Activated CD8-positive, alpha-beta memory T cell treated with anti-CD3 and anti-CD28 coated beads, Interleukin-2, amount 50 U/mL, for 48 hours (primary cell): ENCODE results near the gene PMIS2.
A peak's percentile ranks its signal among the peaks of the same experiment; 100 is the strongest.
"Not testable (repeated sequence)": the region's sequence is repeated elsewhere in the genome, so short reads cannot be mapped to it uniquely, and the experiment has no call there.

ENCODE experiments used
- DNase-seq: peaks from one replicate; pipeline ENCODE4 v3.0.0-alpha.2; 2020

The PMIS2 gene

DNA sequence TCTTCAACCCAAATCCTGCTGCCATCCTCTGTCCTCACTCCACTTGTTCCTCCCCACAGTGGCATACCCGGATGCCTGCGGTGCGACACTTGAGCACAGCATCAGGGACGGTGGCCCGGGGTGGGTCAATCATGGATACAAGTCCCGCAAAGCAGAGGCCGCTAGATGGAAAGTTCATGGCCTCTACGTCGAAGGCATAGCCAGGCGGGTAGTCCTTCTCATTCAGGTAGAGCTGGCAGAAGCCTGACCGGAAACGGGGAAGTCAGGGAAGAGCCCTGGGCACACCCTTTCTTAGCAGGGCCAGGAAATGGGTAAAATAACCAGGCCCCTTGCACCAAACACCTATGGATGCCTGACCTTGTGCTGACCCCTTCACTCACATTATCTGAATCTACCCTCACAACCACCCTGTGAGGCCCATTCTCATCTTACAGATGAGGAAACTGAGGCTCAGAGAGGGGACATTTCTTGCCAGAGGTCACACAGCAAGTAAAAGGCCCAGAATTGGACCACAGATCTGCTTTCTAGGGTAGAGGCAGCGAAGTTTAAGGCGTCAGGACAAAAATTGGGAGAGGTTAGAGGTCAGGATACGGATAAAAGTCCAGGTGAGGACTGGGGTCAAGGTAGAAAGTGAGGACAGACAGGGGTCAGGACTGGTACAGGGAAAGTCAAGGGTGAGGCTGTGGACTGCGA lies 29.0 kb upstream of the PMIS2 start:
- no peak for DNase-seq

DNA sequence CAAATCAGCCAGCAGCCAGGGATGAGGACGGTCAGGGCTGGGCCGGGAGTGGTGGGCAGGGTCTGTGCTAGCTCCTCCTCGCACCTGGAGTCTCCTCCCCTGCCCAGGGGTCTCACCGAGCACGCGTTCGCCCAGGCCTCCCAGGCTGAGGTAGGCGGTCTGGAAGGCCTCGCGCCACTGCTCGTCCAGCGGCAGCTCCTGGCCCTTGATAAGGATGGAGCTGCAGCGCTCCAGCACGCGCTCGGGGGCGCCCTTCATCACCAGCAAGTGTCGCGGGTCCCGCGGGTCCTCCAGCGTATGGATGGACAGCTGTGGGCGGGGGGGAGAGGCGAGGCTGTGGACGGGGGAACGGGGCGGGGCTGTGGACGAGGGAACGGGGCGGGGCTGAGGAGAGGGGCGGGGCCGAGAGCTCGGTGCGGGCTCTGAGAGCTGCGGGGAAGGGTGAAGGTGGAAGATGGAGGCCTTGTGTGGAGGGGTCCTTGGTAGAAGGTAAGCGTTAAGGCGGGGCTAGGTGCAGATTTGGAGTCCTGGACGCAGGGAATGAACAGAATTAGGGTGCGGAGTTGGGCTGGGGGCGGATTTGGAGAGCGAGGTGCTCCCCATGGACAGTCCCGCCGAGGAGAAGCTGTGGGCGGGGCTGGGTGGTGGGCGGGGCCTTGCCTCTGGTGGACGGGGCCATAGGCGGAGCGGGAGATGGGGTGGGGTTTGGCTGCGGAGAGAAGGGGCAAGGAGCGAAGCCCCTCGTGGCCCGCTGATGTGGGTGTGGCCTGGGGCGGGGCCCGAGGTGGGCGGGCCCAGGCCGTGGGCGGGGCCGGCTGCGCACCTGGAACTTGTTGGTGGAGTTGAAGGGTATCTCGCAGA lies 28.2 kb upstream of the PMIS2 start:
- DNase-seq = peak; percentile 81

DNA sequence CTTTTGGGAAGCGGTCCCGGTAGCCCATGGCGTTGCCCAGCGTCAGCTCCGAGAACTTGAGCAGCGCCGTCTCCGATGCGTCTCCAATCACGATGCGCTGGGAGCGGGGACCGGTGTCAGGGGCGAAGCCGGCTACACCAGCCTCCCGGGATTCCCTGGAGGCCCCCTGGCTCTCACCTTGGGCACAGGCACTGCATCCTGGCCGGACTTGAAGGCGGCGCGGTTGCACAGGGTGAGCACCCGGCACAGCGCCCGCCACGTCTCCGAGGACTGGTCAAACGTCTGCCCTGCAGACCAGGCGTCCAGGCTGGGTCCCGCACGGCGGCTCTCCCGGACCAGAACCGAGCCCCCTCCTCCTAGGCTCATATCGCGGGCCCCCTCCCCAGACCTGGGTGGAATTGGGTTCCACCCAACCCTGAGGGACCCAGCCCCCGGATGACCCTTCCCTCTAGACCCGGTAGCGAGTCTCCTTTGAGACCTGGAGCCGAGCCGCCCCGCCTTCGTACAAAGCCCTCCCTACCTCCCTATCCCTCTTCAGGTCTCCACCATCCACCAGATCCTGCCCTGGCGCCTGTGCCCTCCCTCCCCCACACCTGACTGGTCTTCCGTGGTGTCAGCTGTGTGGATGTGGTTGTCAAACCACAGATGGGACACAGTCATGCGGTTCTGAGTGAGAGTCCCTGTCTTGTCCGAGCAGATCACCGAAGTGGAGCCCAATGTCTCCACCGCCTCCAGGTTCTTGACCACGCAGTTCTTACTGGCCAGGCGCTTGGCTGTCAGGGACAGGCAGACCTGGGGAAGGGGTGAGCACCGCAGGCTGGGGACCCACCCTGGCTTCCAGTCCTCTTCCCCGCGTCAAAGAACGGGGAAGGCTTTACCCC lies 27.3 kb upstream of the PMIS2 start:
- DNase-seq = no peak

DNA sequence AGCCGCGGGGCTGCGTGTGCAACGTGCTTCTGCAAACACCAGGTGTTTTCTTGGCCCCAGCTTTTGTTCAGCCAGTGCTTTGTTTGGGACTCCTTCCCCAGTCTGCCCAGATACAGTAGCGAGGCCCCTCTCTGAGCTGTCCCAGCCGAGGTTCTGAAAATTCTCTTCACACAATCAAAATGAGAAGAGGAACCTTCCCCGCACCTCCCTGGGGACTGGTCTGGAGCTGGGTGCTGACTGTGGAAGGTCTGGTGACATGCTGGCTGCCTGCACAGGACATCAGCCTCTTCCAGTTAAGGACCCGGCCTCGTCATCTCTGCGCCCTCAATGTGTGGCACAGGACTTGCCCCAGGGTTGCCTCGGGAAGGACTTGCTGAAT lies 26.7 kb upstream of the PMIS2 start:
- DNase-seq = no peak

DNA sequence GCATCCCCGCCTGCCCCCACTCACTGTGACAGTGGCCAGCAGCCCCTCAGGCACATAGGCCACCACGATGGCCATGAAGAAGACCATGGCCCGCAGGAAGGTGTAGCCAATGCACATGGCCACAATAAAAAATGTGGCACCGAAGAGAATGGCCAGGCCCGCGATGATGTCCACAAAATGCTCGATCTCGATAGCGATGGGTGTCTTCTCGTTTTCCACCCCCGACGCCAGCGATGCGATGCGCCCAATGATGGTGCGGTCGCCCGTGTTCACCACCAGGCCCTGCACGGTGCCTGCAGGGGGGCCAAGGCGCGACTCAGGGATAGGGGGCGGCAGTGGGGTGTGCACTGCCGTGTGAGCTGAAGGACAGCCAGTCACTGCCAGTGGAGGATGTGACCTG lies 26.2 kb upstream of the PMIS2 start:
- no peak for DNase-seq

DNA sequence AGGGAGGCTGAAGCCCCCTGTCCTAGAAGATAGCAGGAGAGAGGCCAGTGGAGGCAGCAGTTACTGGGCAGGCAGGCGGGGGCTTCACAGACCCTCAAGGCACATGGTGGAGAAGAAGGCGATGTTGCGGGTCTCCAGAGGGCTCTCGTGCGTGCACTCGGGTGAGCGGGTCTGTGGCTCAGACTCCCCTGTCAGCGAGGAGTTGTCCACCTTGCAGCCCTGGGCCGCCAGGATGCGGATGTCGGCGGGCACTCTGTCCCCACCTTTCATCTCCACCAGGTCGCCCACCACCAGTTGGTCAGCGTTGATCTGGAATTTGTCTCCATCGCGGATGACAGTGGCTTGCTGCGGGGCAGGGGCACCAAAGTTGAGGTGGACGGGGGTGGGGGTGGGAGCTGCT lies 25.7 kb upstream of the PMIS2 start:
- no peak for DNase-seq

DNA sequence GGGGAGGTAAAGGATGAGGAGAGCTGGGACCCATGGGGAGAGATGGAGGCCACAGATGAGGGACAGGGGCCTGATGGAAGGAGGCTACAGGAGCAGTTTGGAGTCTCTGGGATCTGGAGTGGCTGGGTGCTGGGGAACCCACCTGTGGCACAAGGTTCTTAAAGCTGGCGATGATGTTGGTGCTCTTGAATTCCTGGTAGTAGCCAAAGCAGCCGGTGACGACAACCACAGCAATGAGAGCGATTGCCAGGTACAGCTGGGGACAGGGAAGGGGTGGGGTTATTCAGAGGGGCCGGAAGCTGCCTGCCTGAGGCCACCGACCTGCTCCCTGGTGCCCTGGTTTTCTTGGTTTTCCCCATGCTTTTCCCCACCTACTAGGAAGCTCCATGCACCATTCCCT lies 25.3 kb upstream of the PMIS2 start:
- no peak for DNase-seq

DNA sequence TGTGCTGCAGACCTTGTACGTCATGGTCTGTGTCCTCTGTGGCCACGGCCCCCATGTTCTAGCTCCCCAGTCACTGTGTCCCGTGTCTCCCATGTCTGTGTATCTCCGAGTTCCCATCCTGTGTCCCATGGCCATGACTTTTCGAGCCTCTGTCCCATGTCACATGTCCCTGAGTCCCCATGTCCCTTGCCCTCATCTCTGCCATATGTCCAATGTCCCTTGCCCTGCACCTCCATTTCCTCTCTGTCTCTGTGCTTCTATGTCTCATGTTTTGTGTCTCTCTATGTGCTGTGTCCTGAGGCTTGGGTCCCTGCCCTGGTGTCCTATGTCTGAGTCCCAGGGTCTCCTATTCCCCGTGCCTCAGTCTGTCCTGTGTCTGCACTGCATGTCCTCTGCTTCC lies 24.5 kb upstream of the PMIS2 start:
- DNase-seq = no peak

DNA sequence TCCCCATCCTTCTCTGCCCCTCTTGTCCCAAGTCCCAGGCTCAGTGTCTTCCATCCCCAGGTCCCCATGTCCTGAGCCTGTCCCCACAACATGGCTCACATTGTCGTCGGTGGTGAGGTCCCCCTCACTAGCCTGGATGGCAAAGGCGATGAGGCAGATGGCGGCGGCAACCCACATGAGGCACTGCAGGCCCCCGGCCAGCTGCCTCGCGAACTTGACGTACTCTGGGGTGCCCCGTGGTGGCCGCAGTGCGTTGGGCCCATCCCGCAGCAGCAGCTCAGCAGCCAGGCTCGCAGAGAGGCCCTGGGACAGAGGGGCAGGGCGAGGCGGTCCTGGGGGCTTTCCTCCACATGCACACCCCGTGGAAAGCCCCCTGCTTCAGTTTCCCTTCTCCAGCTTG lies 23.6 kb upstream of the PMIS2 start:
- no peak for DNase-seq

DNA sequence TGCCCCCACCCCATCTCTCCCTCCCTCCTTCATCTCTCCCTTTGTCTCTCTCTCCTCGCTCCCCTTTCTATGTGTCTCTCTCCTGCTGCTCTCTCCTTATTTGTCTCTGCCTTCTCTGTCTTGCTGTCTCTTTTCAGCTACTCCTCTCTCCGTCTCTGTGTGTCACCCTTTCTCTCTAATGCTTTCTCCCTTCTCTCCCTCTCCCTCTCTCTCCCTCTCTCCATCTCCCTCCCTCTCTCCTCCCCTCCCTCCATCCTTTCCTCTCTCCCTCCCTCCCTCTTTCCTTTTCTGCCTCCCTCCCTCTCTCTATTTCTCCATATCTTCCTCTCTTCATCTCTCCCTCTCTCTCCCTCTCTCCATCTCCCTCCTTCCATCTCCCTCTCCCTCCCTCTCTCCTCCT lies 23.2 kb upstream of the PMIS2 start:
- no peak for DNase-seq

DNA sequence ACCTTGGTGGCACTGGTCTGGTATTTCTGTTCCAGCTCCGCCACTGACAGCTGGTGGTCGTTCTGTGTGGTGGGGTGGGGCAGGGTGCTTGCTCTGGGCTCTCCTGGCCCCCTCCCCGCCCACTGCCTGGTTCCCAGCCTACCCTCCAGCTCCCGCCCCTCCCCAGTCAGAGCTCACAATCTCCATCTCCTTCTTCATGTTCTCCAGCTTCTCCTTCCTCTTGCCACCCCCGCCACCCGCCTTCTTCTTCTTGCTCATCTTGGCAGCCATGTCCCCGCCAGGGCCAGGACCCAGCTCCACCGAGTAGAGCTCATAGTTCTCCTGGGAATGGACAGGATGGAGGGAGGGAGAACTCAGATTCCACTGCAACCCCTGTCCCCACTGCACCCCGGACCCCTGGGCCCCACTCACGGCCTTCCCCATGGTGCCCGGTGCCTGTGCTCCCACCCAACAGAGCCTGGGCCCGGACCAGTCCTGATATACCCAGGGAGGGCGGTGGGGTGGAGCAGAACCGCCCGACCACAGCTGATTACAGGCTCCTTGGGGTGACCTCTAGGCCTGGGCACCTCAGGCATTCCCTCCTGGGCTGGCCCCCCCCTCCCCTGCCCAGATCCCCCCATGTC lies 22.7 kb upstream of the PMIS2 start, which contains the start of gene ATP4A:
TSS of gene ATP4A (minus strand) at position 452 of the 623 bp plus-strand sequence. CDS start at position 423, 29 bp downstream.
- no peak for DNase-seq

DNA sequence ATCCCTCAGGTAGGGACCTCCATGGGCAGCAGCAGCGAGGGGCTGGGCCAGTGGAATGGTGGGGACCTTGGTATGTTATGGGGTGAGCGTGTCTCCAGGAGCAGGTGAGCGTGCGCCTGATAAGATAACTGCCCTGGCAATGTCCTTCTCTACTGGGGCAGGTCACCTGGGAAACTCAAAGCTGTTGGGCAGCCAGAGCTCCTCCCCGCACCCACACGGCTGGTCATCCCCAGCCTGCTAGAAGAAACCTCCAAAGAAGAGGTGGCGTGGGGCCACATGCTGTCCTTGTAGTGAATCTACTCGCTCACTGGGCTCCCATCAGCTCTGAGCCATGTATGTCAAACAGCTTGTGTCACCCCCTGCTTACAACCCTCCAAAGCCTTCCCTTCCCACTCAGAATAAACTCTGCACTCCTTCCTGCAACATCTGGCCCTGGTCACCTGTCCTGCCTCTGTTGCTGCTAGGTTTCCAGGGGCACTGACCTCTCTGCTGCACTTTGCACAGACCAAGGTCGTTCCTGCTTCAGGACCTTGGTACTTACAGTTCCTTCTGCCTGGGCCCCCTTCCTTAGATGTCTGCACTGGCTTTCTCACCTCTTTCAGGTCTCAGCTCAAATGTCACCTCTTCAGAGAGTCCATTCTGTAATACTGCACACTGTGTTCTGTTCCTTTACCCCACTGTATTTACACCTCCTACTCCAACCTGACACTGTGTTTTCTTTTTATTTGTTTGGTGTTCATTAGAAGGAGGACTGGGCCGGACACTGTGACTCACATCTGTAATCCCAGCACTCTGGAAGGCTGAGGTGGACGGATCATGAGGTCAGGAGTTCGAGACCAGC lies 20.7 kb upstream of the PMIS2 start:
- DNase-seq = no peak

DNA sequence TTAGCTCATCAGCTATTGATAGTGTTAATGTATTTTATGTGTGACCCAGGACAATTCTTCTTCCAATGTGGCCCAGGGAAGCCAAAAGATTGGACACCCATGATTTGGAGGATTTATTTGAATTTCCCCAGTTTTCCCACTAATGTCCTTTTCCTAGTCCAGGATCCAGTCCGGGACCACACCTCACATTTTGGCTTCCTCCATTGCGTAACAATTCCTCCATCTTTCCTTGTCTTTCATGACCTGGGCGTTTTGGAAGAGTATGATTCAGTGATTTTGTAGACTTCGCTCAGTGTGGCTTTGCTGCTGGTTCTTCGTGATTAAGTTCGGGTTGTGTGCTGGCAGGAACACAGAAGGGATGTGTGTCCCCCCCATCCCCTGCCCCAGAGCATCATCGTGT lies 19.2 kb upstream of the PMIS2 start:
- DNase-seq = no peak

DNA sequence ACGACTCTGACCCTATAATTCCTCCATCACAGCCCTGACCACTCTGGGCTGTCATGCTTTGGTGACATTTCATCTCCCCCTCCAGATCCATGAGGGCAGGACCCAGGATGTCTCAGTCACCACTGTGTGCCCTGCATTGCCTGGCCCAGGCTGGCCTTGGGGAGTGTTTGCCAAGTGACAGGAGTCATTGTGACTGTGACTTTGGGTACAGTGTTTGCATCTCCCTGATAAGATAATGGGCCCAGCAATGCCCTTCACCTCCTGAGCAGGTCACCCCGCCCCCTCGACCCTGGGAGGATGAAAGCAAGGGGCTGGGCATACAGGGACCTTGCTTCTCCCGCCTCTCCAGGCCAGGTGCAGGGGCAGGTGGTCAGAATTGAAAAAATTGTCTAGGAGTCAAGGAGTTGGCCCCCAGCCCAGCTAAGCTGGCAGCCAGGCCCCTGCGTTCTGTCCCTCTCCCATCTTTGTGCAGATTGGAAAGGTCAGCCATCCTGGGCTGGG lies 16.6 kb upstream of the PMIS2 start:
- DNase-seq = no peak

DNA sequence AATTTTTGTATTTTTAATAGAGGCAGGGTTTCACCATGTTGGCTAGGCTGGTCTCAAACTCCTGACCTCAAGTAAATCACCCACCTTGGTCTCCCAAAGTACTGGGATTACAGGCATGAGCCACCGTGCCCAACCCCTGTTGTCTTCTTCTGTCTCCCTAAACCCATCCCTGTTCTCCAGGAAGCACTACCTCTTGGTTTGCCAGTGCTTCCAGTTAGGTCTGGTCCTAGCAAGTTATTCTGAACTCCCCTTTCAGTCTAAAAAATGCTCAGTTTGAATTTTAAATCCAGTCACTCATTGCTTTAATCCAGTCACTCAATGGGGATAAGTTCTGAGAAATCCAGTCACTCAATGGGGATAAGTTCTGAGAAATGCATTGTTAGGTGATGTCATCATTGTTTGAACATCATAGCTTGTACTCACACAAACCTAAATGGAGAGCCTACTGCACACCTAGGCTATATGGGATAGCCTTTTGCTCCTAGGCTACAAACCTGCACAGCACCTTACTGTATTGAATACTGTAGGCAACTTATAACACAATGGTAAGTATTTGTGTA lies 14.5 kb upstream of the PMIS2 start:
- no peak for DNase-seq

DNA sequence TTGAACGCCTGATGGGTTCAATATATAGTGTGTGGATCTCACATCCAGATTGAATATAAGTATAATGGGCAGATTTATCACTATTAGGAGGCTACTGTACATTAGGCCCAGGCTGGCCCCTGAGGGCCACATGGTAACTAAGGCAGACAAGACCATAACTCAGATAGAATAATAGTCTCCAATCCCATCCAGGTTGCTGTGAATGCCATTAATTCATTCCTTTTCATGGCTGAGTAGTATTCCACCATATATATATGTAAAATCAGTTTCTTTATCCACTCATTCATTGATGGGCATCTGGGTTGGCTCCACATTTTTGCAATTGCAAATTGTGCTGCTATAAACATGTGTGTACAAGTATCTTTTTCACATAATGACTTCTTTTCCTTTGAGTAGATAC lies 8.1 kb upstream of the PMIS2 start:
- DNase-seq = no peak

DNA sequence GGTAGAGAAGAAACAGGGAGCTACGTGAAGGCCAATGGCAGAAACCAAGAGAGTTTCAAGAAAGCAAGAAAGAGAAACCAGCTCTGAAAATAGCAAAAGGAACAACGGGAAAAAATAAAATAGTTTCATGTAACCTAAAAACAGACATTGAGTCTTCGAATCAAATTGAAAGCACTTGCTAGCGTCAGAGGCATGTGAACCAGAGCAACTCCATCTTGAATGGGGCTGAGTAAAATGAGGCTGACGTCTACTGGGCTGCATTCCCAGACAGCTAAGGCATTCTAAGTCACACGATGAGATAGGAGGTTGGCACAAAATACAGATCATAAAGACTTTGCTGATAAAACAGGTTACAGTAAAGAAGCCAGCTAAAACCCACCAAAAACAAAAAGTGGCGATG lies 7.3 kb upstream of the PMIS2 start:
- no peak for DNase-seq

DNA sequence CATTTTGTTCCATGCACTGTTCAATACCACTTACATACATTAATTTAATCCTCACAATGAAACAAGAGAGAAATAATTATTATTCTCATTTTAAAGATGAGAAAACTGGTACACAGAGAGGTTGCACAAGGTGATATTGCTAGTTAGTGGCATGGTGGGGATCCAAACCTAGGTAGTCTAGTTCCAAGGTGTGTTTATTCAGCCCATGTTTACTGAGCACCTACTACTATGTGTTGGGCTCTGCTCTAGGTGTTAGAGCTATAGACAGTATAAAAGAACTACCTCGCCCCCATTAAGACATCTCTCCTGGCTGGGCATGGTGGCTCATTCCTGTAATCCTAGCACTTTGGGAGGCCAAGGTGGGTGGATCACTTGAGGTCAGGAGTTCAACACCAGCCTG lies 3.2 kb upstream of the PMIS2 start:
- no peak for DNase-seq

DNA sequence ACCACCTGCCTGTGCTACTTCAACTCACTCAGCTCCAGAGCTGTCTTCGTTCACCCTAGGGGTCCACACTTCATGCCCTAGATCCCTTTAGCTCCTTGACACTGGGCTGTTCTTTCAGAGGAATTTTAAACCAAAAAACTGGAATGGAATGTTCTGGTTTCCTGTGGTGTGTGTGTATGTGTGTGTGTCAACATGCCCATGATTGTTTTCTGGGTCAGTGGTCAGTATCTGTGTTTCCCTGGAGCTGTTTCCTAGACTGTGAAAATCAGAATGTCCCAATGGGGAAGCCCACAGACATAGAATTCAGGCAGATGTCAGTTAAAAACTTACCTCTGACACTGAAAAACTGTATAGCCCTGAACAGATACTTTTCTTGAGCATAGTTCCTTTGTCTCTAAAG lies 1.3 kb downstream of the PMIS2 start:
- DNase-seq = no peak

DNA sequence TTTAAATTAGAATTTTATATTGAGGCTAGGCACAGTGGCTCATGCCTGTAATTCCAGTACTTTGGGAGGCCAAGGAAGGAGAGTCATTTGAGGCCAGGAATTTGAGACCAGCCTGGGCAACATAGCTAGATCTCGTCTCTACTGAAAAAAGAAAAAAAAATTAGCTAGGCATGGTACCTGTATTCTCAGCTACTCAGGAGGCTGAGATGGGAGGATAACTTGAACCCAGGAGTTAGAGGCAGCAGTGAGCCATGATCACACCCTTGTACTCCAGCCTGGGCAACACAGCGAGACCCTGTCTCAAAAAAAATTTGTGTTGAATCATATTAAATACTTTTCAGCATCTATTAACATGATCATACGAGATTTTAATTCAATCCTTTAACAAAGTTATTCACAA lies 4.9 kb downstream of the PMIS2 start:
- no peak for DNase-seq

DNA sequence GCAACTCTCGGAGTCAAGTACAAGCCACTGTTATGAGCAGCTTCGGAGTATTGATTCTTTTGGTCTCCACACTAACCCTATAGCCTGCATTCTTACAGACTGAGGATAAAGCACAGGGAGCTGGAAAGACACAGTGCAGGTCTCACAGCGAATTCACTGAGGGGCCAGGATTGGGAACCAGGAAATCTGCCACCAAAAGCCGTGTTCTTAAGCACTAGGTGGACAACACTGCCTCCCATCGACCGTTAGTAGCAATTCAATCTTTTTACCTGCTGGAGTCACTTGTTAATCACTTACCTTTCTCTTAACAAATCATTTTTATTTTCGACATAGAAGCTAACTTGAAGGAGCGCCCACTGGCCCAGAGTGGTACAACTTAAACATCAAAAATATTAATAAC lies 6.3 kb downstream of the PMIS2 start:
- no peak for DNase-seq

DNA sequence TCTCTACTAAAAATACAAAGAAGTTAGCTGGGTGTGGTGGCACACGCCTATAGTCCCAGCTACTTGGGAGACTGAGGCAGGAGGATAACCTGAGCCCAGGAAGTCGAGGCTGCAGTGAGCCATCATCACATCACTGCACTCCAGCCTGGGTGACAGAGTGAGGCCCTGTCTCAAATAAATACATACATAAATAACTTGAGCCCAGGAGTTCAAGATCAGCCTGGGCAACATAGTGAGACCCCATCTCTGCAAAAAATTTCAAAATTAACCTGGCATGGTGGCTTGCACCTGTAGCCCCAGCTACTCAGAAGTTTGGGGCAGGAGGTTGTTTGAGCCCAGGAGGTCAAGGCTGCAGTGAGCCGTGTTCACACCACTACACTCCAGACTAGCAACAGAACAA lies 9.1 kb downstream of the PMIS2 start:
- not testable (repeated sequence) for DNase-seq
